GM12878 (cell line): ENCODE data around the gene NR3C1. TPM values are rescaled to one million over a fixed set of nuclear protein-coding genes. Genes with fewer than 3 reads are reported as not detected.

ENCODE experiments used
- ATAC-seq: fragments of 200-7000 bp; cut with Tn5 transposase; 3 replicates; pipeline ENCODE4 v1.9.1; 2020; ENCODE audit warnings: mild to moderate bottlenecking, moderate library complexity
- BruUV-seq: library from RNA; stranded (reverse); fragments of 400-500 nt; replicated peaks from 2 replicates; lab custom pipeline; 2021; lab: Mats Ljungman, UMichigan
- CTCF ChIA-PET: fragments of 300-600 bp; sonication (Branson Sonifier 250); formaldehyde crosslinking; extraction: SDS; loops from one replicate; lab custom pipeline; 2021; ENCODE audit warnings: inconsistent platforms; lab: Yijun Ruan, JAX
- POLR2A ChIA-PET: fragments of 350-600 bp; formaldehyde crosslinking; extraction: SDS; loops from one replicate; lab custom pipeline; 2021; ENCODE audit warnings: inconsistent platforms; lab: Charles Lee
- RAD21 ChIA-PET: fragments of 300-600 bp; sonication (Branson Sonifier 250); formaldehyde crosslinking; loops from one replicate; lab custom pipeline; 2023; ENCODE audit warnings: antibody characterized with exemption; ENCODE audit not compliant: unreplicated experiment; lab: Charles Lee
- SMC1A ChIA-PET: fragments of 300-600 bp; sonication (Branson Sonifier 250); formaldehyde crosslinking; loops from one replicate; lab custom pipeline; 2023; ENCODE audit not compliant: unreplicated experiment, uncharacterized antibody; lab: Charles Lee
- DNase-seq: peaks from one replicate; pipeline ENCODE4 v3.0.0-alpha.2; 2011; ENCODE audit warnings: low read depth, low spot score
- FAIRE-seq: peaks from 3 replicates; lab custom pipeline; 2011; peaks lifted over from hg19 to GRCh38; lab: Jason Lieb, UNC
- H2AFZ ChIP-seq: 2 replicates; pipeline ENCODE4 v1.6.0; 2011; ENCODE audit warnings: low read depth, low read length, control low read depth; ENCODE audit not compliant: control insufficient read depth
- H3K27ac ChIP-seq: 2 replicates; pipeline ENCODE4 v1.5.1; 2011; ENCODE audit warnings: control low read depth; ENCODE audit not compliant: control insufficient read depth, insufficient read depth
- H3K27me3 ChIP-seq, 2 experiments: replicated peaks in 1 of 2; 2 replicates each; pipeline versions ENCODE4 v1.6.0 to v1.6.1; 2011; ENCODE audit warnings: low read length in 1 of 2; ENCODE audit not compliant: control insufficient read depth in 2 of 2, insufficient read depth in 2 of 2
- H3K36me3 ChIP-seq, 2 experiments: 2 replicates each; pipeline ENCODE4 v1.5.1; 2011; ENCODE audit warnings: low read length in 1 of 2; ENCODE audit not compliant: control insufficient read depth in 2 of 2, insufficient read depth in 2 of 2
- H3K4me1 ChIP-seq: 2 replicates; pipeline ENCODE4 v1.6.1; 2011; ENCODE audit warnings: mild to moderate bottlenecking, low read length, moderate library complexity, mixed read lengths; ENCODE audit not compliant: control insufficient read depth, insufficient read depth
- H3K4me2 ChIP-seq: 2 replicates; pipeline ENCODE4 v1.6.0; 2011; ENCODE audit warnings: control low read depth; ENCODE audit not compliant: control insufficient read depth, insufficient read depth
- H3K4me3 ChIP-seq: fragments of 200-600 bp; sonication (generic); 2 replicates; pipeline ENCODE4 v1.5.1; 2016
- H3K79me2 ChIP-seq: 2 replicates; pipeline ENCODE4 v1.6.0; 2011; ENCODE audit warnings: low read length; ENCODE audit not compliant: control insufficient read depth, insufficient read depth
- H3K9ac ChIP-seq: 2 replicates; pipeline ENCODE4 v1.8.0; 2011; ENCODE audit warnings: low read length, control low read depth, mixed read lengths; ENCODE audit not compliant: control insufficient read depth, insufficient read depth
- H3K9me3 ChIP-seq: replicated peaks from 3 replicates; pipeline ENCODE4 v1.5.1; 2011; ENCODE audit warnings: mild to moderate bottlenecking, low read length; ENCODE audit not compliant: control insufficient read depth, insufficient read depth
- H4K20me1 ChIP-seq: 2 replicates; pipeline ENCODE4 v1.6.0; 2011; ENCODE audit not compliant: control insufficient read depth, insufficient read depth
- EGR1 ChIP-seq, 2 experiments: IDR thresholded peaks; 1 replicate in 1 of 2; 2 replicates in 1 of 2; pipeline ENCODE4 v1.6.1; 2011 to 2012; ENCODE audit warnings: low read depth in 2 of 2, low read length in 2 of 2, borderline replicate concordance in 1 of 2, mild to moderate bottlenecking in 1 of 2, moderate library complexity in 1 of 2
- ESRRA ChIP-seq: IDR thresholded peaks from 2 replicates; pipeline ENCODE4 v1.6.1; 2012; ENCODE audit warnings: mild to moderate bottlenecking, low read length, improper control_type of control experiment
- FOXM1 ChIP-seq: IDR thresholded peaks from 2 replicates; pipeline ENCODE4 v1.6.1; 2012; ENCODE audit warnings: low read depth, mild to moderate bottlenecking, inconsistent platforms, low read length, moderate library complexity
- JUND ChIP-seq: IDR thresholded peaks from 2 replicates; pipeline ENCODE4 v1.6.1; 2012; ENCODE audit warnings: low read depth, mild to moderate bottlenecking, low read length, improper control_type of control experiment, moderate library complexity
- LARP7 ChIP-seq: fragments of 450-650 bp; IDR thresholded peaks from 2 replicates; pipeline ENCODE4 v1.6.1; 2017; ENCODE audit warnings: mild to moderate bottlenecking
- ZBTB4 ChIP-seq: fragments of 450-650 bp; formaldehyde crosslinking; IDR thresholded peaks from 2 replicates; pipeline ENCODE4 v1.4.0; 2022; ENCODE audit warnings: mild to moderate bottlenecking, moderate library complexity
- WGBS: methylation state at CpG from one replicate; pipeline ENCODE4 v1.1.6; 2016; ENCODE audit warnings: low lambda C conversion rate; ENCODE audit not compliant: insufficient replicate concordance, insufficient coverage; ENCODE audit errors: missing lambda C conversion rate; 5-methylcytosine and 5-hydroxymethylcytosine counted together
- in situ Hi-C: fragments of 300-500 bp; cut with MboI; formaldehyde crosslinking; loops from 9 replicates; pipeline ENCODE4 v1.14.3; 2018; ENCODE audit warnings: mixed read lengths
- intact Hi-C: fragments of 100-400 bp; cut with micrococcal nuclease; formaldehyde crosslinking; loops from one replicate; pipeline ENCODE4 v1.14.2; 2022; ENCODE audit not compliant: unreplicated experiment
- polyA plus RNA-seq, 11 experiments: library from polyadenylated mRNA; depleted of rRNA in 4 of 11; unstranded in 6 of 11; stranded (reverse) in 5 of 11; fragments of >200 nt; fragmentation: Nextera tagmentation in 4 of 11; fragmentation: Illumina TruSeq in 1 of 11; extraction: Ambion mirVana in 4 of 11; extraction: Trizol in 1 of 11; gene quantifications; 1 replicate in 1 of 11; 2 replicates in 10 of 11; pipeline versions ENCODE4 v1.2.1 to v1.2.3, GENCODE V29; 2011 to 2016; ENCODE audit warnings: inconsistent platforms in 2 of 11, missing spikeins in 2 of 11, low read depth in 1 of 11
- total RNA-seq, 4 experiments: library from RNA; depleted of rRNA in 3 of 4; stranded (reverse); fragments of >200 nt in 3 of 4; fragmentation: Illumina TruSeq in 1 of 4; extraction: Trizol in 1 of 4; gene quantifications; 2 replicates each; pipeline versions ENCODE4 v1.2.1 to v1.2.3, GENCODE V29; 2013 to 2021
- TF ChIP-seq, protein P1 (sequence below): fragments of 150-350 bp; IDR thresholded peaks from 2 replicates; pipeline ENCODE4 v1.6.1; 2014; ENCODE audit warnings: mild to moderate bottlenecking, low read depth, low read length

Gene NR3C1
- total and polyA plus RNA-seq, 10 of the 15 experiments (the other 5 are each of a cell fraction or from before 2014, with no cell fraction given): 49.7 to 141 (median 109) TPM

- 97% methylated on average over 2 of the region's 2 CpGs for WGBS
- FAIRE-seq: no peak
- Histone ChIP-seq H3K27ac (no peak overlapping the region), H2AFZ (no peak overlapping the region), H3K9ac (no peak overlapping the region), H3K4me2 (no peak overlapping the region), H4K20me1 (no peaks in the 10 kb centered on the region), H3K27me3 (no peaks in the 10 kb centered on the region), H3K9me3 (peaks cover 12% of the 10 kb centered on the region), H3K4me3 (no peak overlapping the region), H3K79me2 (peaks cover 48% of the 10 kb centered on the region), H3K36me3 (peaks cover 6 to 29% of the 10 kb centered on the region in 2 experiments), H3K4me1 (no peaks in the 10 kb centered on the region; the same call in 1 of the 2 replicates)
- no peak for ATAC-seq
- CTCF ChIA-PET: no interaction called here
- TF ChIP-seq FOXM1 (no peak), JUND (no peak), ESRRA (no peak), ZBTB4 (CRISPR knock-in tag) (no peak), EGR1 (IDR thresholded peaks at IDR 0.05; ENCODE audit: borderline replicate concordance in 1 of 2, low read depth in 2 of 2, low read length in 2 of 2) (no peak), LARP7 (no peak)
- TF ChIP-seq, protein P1, sequence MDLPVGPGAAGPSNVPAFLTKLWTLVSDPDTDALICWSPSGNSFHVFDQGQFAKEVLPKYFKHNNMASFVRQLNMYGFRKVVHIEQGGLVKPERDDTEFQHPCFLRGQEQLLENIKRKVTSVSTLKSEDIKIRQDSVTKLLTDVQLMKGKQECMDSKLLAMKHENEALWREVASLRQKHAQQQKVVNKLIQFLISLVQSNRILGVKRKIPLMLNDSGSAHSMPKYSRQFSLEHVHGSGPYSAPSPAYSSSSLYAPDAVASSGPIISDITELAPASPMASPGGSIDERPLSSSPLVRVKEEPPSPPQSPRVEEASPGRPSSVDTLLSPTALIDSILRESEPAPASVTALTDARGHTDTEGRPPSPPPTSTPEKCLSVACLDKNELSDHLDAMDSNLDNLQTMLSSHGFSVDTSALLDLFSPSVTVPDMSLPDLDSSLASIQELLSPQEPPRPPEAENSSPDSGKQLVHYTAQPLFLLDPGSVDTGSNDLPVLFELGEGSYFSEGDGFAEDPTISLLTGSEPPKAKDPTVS: no peak
- intact Hi-C loops: no loop called here
- SMC1A ChIA-PET: interaction anchor here (1.0 to 1.3 kb wide), 3 partner anchors 12 to 75 kb away, joined by 3 to 6 read pairs (median 4); no protein-coding TSS in a partner anchor
- BruUV-seq: no TSS peak
- POLR2A ChIA-PET: no interaction called here
- DNase-seq: no peak
- RAD21 ChIA-PET: no interaction called here
- in situ Hi-C loops: no loop called here
Observed at GRCh38 chr5:143306040-143306439, 97.4 kb downstream of the NR3C1 start.
